ENCODE measurements around the gene TIMM13.
"Not testable (repeated sequence)": the region's sequence is repeated elsewhere in the genome, so short reads cannot be mapped to it uniquely, and the experiment has no call there.

TIMM13 gene

DNA sequence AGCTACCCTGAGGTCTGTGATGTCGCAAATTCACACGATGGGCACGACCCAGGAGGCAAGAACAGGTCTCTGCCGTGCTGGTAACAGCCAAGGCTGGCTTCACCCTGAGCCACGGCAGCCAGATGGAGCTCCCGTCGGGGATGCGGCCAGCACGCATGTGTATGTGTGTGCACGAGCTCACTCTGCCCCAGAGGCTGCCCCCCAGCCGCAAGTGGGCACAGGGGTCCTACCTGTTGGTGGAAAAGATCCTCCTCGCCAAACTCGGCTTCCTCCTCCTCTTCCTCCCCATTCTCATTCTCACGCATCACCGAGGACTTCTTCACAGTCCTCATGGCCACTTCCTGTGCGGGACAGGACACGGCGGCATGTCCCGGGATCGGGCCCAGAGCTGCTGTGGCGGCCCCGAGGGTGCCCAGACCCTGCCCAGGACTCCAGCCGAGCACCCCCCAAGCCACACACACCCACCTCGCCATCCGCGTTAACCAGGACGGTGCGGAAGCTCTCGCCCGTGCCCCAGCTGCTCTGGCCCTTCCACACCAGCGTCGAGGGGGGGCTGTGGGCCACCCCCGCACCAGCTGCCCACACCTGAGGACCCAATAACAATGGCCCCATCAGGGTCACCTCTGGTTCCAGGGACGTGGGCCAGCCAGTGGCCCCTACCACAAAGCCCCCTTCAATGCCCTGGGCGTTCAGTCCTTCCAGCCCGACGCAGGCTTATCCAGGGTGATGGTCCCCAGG, 4.1 kb upstream of the TIMM13 start:
- no peak for DNase-seq (ENCODE audit: low read depth)

DNA sequence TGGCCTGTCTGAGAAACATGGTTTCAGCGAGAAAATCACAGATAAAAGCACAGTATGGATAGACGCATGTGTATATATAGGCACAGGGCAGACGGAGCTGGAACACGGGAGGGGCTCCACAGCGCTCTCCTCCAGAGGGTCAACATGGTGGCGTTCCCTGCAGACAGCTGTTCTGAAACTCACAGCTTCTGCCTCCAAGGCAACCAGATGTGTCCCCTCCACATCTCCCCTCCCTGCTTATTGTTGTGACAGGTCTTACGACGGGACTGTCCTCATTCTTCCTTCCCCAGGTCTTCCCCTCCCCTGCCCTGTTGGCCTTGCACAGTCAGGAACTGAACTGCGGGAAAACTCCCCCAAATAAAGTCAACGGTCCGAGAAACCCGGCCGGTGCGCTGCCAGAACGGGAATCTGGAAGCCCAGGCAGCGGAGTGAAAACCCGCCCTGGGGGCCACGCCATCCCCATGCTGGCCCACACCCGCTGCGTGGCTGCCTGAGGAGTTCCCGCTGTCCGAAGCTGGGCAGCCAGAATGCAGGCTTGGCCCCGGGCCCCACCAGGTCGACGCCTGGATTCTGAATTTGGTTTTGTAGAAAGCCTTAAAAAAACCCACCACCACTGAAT, 2.6 kb upstream of the TIMM13 start:
- no peak for DNase-seq (ENCODE audit: low read depth)

DNA sequence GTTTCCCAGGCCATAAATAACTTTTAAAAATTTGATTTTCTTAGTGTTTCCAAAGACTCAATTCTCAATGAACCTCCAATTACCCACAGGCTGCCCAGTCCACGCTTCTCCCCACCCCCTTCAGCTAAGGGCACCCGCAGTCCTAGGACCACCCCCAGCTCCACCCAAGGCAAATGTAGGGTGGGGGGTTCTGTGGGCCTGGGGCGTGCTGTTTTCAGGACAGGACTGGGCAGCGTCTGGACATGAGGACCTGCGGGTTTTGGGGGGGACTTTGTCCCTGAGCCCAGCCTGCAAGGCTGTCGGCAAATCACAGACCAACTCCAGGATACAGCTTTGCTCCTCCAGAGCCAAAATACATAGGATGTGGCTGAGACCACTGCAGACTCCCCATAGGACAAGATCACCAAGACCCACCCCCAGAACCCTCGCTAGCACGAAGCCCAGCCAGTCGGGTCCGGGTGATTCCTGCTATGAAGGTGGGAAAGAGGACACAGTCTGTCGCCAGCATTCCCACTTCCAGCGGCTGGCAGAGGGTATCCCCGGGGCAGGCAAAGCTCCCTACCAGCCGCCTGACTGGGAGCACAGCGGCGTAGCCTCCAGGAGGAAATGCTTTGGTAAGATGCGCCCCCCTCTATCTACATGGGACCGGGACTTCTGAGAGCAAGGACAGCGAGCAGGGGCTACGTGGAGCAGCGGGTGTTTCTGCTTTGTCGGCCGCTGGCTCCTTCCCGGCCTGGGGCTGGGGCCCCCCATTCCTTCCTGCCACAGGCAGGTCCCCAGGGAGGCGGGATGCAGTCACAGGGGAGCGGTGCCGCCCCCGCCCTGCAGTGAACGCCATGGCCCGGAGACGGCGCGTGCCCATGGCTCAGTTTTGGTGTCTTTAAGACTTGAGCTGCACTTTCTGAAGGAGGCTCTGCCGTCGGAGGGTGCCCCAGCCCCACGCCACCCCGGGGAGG, 1.6 kb upstream of the TIMM13 start:
- no peak for DNase-seq (ENCODE audit: low read depth)

DNA sequence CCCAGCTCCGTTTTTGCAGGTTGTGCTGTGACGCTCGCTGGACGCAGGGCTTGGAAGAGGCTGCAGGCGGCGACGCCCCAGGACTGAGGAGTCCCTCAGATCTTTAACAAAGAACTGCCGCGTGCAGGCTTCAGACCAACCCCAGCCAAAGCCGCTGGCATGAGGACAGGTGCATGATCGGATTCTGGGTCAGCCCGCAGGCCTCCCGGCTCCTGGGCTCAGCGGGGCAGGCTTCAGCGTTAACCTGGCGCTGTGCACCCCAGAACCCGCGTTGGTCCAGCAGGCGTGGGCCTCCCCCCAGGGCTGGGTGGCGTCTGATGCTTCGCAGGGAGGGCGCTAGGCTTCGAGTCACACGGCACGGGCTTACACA, 920 bp upstream of the TIMM13 start:
- DNase-seq (ENCODE audit: low read depth), result no peak

DNA sequence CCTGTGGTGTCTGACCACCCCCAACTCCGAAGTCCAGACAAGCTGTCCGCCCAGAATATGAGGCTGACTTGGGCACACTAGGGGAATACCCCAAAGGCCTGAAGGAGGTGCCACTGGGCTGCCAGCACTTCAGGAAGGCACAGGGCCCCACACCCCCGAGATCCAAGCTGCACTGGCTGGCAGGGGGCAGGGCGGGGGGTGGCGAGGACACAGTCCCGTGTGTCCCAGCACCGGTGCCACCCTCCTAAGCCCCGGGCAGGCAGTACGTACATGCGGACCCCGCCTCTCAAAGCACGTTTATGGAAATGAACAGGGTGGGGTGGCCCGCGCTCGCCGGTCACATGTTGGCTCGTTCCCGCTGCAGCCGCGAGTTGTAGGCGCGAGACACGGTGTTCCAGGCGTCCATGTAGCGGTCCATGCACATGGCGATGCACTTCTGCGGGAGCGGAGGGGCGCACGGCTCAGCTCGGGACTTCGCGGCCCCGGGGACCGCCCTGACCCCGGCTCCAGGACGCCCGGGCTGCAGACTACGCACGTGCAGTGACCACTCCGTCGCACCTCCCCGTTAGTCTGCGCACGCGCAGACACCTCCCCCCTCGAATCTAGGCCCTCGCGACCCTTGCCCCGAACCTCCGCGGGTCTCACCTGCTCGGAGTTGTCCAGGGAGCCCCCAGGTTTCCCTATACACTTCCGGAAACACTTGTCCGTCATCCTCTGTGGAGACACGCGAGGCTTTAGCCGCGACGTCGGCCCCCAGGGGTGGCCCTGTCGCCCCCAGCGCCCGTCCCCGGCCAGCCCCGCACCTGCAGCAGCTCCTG, 566 bp downstream of the TIMM13 start:
- DNase-seq (ENCODE audit: low read depth), result no peak

DNA sequence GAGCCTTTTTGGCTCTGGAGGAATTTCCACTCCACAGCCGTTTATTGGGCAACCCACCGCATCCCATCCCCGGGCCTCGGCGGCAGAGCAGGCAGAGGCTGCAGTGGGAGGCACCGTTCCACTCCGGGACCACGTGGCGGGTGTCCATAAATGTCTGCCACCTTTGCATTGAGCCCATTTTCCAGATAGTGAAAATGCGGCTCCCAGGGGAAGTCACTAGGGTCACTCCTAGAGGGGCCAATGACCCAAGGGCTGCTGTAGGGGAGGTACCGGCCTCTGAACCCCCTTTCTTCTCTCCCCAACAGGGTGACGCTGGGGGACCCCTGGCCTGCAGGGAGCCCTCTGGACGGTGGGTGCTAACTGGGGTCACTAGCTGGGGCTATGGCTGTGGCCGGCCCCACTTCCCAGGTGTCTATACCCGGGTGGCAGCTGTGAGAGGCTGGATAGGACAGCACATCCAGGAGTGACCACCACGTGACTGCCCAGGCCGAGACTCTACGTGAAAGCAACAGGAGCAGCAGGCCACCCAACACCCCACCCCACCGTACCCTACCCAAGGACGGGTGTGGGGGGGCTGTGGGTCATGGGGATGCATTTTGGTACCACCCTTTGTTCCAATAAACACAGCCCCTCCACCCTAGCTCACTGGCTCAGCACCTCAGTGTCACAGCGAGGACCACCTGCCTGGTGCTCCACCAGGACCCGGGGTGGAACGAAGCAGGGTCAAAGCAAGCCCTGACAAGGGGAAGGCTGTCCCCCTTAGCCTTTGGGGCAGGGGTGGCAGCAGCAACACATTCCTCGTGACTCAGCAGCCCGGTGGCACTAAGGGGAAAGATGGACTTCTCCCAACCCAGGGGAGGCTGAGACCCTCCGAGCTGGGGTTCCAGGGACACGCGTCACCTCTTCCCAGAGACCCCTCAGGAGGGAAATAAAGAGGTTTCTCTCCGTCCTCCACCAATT, 1.5 kb downstream of the TIMM13 start:
- no peak for DNase-seq (ENCODE audit: low read depth)

DNA sequence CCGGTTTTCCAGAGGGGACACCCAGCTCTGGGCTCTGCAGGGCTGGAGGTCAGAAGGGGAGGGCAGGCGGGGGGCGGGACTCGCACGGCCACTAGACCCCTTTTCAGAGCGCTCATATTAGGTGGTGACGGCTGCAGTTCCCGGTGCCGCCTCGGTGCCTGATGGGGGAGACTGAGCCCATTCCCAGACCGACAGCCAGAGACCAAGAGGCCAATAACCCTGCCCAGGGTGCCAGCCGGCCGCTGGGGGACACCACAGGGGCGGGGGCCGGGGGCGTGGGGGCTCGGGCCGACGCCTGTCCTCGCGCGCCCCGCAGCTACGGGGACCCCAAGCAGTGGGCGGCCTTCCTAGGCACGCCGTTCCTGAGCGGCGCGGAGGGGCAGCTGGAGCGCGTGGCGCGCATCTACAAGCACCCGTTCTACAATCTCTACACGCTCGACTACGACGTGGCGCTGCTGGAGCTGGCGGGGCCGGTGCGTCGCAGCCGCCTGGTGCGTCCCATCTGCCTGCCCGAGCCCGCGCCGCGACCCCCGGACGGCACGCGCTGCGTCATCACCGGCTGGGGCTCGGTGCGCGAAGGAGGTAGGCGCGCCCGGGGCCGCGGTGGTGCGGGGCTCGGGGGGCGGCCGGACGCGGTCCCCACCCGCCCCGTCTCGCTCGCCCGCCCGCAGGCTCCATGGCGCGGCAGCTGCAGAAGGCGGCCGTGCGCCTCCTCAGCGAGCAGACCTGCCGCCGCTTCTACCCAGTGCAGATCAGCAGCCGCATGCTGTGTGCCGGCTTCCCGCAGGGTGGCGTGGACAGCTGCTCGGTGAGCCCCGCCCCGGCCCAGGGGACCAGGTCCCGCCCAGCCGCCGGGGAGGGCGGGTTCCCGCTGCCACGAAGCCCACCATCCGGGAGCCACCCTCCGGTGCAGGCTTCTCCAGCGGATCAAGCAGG, 2.4 kb downstream of the TIMM13 start:
- no peak for DNase-seq (ENCODE audit: low read depth)

DNA sequence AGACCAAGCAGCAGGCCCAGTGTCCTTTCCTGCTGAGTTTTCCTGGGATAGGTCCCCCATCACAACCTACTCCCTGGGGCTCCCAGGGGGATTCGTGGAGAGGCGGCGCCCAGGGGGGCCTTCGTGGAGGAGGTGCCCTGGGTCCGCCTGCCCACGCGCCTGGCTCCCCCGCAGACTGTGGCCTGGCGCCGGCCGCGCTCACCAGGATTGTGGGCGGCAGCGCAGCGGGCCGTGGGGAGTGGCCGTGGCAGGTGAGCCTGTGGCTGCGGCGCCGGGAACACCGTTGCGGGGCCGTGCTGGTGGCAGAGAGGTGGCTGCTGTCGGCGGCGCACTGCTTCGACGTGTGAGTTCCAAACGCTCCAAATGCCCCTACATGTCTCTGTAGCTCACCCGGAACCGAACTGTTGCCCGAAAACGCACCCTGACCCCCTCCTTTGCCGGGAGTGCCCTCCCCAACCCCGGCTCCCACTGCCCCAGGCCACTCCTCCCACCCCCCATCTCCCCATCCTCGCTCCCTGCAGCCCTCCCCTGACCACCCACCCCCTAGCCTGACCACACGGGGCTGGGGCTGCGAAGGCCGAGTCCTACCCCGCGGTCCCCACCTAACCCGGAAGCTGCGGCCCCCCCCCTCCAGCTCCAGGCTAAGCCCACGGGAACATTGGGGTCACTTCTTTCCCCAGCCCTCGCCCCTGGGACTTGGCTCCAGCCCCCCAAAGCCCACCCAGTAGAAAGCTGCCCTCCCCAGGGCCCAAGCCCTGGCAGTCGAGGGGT, 3.3 kb downstream of the TIMM13 start:
- no peak for DNase-seq (ENCODE audit: low read depth)

DNA sequence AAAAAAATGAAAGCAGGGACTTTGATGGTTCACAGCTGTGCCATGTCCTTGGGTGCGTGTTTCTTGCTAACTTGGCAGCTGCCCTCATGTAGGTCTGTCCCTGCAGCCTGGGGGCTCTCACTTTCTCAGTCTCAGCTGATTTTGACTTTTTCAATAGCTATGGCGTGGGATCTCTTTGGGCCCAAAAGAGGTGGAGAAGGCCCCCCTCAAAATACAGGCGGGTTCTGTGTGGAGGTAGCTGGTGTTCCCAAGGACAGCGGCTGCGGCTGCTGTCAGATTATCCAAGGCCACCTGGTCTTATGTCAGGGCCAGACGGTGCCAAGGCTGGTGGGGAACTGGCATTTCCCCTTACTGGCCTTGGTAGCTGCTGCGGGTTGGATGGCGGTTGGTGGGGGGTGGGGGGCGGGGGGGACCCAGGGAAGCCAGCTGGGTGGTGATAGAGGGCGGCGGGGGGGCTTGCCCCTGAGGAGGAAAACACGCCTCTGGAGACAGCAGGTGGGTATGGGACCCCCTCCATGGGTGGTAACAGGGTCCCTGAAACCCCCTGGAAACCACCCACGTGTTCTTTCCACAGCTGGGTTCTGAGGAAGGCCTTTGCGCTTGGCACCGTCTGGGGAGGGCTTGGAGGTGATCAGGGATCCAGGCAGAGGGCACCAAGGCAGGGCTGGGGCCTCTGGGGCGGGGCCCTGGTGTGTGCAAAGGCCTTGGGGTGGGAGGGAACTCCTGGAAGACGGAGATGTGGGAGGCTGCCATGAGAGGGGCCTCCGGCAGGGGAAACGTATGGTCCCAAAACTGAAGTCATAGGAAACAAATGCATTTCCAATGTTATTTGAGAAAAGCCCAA, 4.1 kb downstream of the TIMM13 start:
- DNase-seq (ENCODE audit: low read depth), result no peak

DNA sequence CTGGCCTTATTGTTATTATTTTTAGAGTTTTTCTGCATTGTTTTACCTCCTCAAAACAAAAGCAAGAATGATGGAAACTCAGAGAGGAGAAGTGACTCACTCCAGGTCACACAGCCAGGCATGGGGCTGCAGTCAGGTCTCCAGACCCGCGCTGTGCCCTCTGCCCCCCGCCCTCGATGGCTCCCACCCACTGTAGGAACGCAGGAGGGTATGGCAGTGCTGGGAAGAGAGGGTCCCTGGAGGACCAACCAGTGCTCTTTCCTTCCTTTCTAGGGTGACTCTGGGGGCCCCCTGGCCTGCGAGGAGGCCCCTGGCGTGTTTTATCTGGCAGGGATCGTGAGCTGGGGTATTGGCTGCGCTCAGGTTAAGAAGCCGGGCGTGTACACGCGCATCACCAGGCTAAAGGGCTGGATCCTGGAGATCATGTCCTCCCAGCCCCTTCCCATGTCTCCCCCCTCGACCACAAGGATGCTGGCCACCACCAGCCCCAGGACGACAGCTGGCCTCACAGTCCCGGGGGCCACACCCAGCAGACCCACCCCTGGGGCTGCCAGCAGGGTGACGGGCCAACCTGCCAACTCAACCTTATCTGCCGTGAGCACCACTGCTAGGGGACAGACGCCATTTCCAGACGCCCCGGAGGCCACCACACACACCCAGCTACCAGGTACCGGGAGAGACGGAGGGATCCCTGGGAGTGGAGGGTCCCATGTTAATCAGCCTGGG, 5.6 kb downstream of the TIMM13 start:
- DNase-seq (ENCODE audit: low read depth), result no peak

DNA sequence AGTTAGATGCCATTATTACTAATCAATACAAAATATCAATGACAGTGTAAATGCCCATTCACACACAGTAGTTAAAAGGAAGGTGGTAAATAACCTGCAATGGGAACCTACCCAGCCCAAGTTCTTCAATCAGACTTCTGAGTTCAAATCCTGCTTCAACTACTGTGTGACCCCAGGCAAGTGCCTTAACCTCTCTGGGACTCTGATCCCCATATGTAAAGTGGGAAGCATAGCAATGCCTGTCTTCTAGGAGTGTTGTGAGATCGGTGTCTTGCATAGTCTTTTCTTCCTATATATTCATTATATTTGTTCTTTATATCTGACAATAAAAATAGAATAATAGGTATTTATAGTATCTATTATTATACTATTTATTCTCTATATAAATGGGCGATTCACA, 6.9 kb downstream of the TIMM13 start:
- DNase-seq (ENCODE audit: low read depth), result no peak

DNA sequence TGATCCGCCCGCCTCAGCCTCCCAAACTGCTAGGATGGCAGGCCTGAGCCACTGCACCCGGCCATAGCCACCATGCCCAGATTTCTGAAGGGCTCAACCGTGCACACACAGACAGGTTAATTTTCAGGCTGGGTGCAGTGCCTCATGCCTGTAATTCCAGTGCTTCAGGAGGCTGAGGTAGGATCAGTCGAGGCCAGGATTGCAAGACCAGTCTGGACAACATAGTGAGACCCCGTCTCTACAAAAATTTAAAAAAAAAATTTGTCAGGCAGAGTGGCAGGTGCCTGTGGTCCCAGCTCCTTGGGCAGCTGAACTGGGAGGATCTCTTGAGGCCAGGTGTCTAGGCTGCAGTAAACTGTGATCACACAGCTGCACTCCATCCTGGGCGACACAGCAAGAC, 7.6 kb downstream of the TIMM13 start:
- DNase-seq (ENCODE audit: low read depth), result no peak

DNA sequence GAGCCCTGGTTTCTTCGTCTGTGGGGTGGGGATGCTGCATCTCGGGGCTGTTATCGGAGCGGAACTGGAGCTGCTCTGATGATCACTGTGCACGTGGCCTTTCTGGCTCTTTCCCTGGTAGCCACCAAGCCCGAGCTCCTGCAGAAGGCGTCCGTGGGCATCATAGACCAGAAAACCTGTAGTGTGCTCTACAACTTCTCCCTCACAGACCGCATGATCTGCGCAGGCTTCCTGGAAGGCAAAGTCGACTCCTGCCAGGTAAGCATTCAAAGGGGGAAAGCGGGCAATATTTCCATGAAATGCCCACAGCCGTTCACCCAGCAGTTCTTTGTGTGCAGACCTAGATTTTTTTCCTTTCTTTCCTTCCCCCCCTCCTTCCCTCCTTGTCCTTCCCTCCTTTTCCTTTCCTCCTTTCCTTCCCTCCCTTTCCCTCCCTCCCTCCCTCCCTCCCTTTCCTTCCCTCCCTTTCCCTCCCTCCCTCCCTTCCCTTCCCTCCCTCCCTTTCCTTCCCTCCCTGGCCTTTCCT, 9.4 kb downstream of the TIMM13 start:
- DNase-seq (ENCODE audit: low read depth), result no peak

DNA sequence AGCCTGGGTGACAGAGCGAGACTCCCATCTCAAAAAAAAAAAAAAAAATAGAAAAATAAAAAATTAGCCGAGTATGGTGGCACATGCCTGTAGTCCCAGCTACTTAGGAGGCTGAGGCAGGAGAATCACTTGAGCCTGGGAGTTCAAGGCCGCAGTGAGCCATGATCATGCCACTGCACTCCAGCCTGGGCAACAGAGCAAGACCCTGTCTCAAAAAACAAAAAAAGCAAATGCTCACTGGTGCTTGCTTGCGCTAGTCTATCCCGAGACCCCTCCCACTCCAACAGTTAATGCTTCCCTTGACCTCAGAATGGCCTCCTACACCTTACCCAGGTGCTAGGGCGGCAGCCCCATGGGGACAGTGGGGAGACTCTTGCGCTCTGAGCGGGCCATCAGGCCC, 9.9 kb downstream of the TIMM13 start:
- DNase-seq (ENCODE audit: low read depth), result not testable (repeated sequence)

DNA sequence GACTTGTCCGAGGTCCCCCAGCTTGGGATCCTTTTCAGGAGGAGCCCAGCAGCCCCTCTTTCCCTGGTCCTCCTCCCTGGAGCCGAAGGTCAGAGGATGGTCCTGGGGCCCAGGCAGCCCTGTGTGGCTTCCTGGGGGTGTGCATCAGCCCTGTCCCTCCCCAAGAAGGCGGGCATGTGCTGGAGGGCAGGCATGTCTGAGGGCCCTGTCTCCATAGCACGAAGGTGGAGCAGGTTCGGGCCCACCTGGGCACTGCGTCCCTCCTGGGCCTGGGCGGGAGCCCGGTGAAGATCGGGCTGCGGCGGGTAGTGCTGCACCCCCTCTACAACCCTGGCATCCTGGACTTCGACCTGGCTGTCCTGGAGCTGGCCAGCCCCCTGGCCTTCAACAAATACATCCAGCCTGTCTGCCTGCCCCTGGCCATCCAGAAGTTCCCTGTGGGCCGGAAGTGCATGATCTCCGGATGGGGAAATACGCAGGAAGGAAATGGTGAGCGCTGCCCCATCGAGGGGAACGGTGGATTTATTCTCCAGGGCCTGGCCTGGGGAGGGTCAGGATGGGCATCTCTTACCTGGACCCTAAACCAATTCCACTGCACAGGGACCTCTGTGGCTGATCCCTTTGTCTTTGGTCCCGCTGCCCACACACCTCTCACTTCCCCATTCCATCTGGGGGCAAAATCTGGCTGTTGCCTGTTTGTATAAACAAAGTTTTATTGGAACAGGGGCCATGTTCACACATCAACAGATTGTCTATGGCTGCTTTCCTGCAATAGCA, 10.9 kb downstream of the TIMM13 start:
- DNase-seq (ENCODE audit: low read depth), result no peak

DNA sequence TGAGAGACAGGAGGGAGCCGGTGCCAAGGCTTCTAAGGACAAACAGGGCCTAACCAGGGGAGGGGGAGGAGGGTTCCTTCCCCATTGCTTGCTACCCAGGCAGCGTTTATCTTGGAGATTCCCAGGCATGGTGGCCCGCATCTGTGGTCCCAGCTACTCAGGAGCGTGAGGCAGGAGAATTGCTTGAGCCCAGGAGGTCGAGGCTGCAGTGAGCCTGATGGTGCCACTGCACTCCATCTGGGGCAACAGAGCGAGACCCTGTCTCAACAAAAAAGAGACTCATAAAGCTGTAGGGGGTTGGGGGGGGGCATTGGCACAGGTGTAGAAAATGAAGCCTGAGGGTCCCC, 11.4 kb downstream of the TIMM13 start:
- no peak for DNase-seq (ENCODE audit: low read depth)
